Mammary epithelial cell (primary cell): ENCODE data around the gene RAB40A.

ENCODE experiments used
- CTCF ChIP-seq, 2 donors: IDR thresholded peaks in 1 of 2; conservative IDR thresholded peaks in 1 of 2; 2 replicates each; pipeline ENCODE4 v1.5.1; 2011 to 2012; ENCODE audit warnings: inconsistent platforms in 2 of 2, low read length in 2 of 2, mild to moderate bottlenecking in 2 of 2, control low read depth in 1 of 2, low read depth in 1 of 2; ENCODE audit not compliant: insufficient read depth in 1 of 2; ENCODE audit errors: extremely low read depth in 1 of 2
- EZH2 ChIP-seq: IDR thresholded peaks from 2 replicates; pipeline ENCODE4 v1.6.1; 2012; ENCODE audit warnings: low read length, inconsistent platforms, borderline replicate concordance

GRCh38 chrX:103565752-103566151 is 46.5 kb upstream of the RAB40A start:
- TF ChIP-seq CTCF (conservative IDR thresholded peaks at IDR 0.05 in 1 of 2, IDR thresholded peaks at IDR 0.05 in 1 of 2; ENCODE audit: extremely low read depth in 1 of 2, insufficient read depth in 1 of 2, low read depth in 1 of 2, low read length in 2 of 2) (no peak), EZH2 (no peak)
